Endothelial cell (in vitro differentiated cells): ENCODE data around the gene DISP3. TPM values are rescaled to one million over a fixed set of nuclear protein-coding genes. Genes with fewer than 3 reads are reported as not detected.

ENCODE experiments used
- DNase-seq: peaks from one replicate; pipeline ENCODE4 v3.0.0; 2021; ENCODE audit warnings: low spot score
- H3K27ac Mint-ChIP-seq: one replicate; pipeline ENCODE4 v1.8.0; 2021; ENCODE audit warnings: mixed read lengths, inconsistent platforms; ENCODE audit not compliant: unreplicated experiment
- H3K27me3 Mint-ChIP-seq: one replicate; pipeline ENCODE4 v1.8.0; 2021; ENCODE audit warnings: mild to moderate bottlenecking, moderate library complexity, mixed read lengths, inconsistent platforms; ENCODE audit not compliant: unreplicated experiment
- H3K36me3 Mint-ChIP-seq: one replicate; pipeline ENCODE4 v1.8.0; 2021; ENCODE audit warnings: mild to moderate bottlenecking, low read depth, mixed read lengths, inconsistent platforms; ENCODE audit not compliant: unreplicated experiment
- H3K4me1 Mint-ChIP-seq: one replicate; pipeline ENCODE4 v1.8.0; 2021; ENCODE audit warnings: mild to moderate bottlenecking, mixed read lengths, inconsistent platforms; ENCODE audit not compliant: unreplicated experiment
- H3K4me3 Mint-ChIP-seq: one replicate; pipeline ENCODE4 v1.8.0; 2021; ENCODE audit warnings: mild to moderate bottlenecking, mixed read lengths, inconsistent platforms; ENCODE audit not compliant: unreplicated experiment
- H3K9me3 Mint-ChIP-seq: one replicate; pipeline ENCODE4 v1.8.0; 2021; ENCODE audit warnings: mixed read lengths, inconsistent platforms; ENCODE audit not compliant: unreplicated experiment
- total RNA-seq: library from RNA; stranded (reverse); fragmentation: NEBNext Ultra II Directional; extraction: Animal tissue kit (Norgen Biotek cat#: 25700); gene quantifications from one replicate; pipeline ENCODE4 v1.2.1, GENCODE V29; 2021; ENCODE audit not compliant: unreplicated experiment
- TF ChIP-seq, protein P1 (sequence below): fragments of 200-600 bp; sonication (generic); IDR thresholded peaks from one replicate; pipeline ENCODE4 v1.5.0; 2021; ENCODE audit warnings: antibody characterized with exemption; ENCODE audit not compliant: unreplicated experiment

DISP3 gene
- total RNA-seq, 1 donor from 2014 or later: 1.6 TPM

DNA sequence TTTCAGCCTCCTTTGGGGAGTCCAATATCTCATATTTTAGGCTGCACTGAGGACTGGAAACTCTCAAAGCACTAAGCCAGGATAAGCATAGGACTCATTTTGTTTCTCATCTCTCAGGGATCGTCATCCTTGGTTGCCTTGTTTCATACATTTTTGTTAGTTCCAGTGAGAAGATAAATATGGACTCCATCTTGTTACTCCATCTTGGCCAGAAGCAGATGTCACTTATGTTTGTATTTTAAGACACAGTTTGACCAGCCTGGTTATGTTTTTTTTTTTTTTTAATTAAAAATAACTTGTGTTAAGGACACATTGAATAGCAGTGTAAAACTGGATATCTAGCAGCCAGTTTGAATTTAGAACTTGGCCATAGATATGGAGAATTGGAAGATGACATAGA, 34.7 kb downstream of the DISP3 start:
- Mint-ChIP-seq H3K36me3 (no peaks in the 10 kb centered on the region), H3K4me3 (no peak overlapping the region), H3K27ac (no peak overlapping the region), H3K27me3 (peaks cover 2% of the 10 kb centered on the region), H3K4me1 (peaks cover 3% of the 10 kb centered on the region), H3K9me3 (no peaks in the 10 kb centered on the region)
- no peak for DNase-seq
- TF ChIP-seq, protein P1, sequence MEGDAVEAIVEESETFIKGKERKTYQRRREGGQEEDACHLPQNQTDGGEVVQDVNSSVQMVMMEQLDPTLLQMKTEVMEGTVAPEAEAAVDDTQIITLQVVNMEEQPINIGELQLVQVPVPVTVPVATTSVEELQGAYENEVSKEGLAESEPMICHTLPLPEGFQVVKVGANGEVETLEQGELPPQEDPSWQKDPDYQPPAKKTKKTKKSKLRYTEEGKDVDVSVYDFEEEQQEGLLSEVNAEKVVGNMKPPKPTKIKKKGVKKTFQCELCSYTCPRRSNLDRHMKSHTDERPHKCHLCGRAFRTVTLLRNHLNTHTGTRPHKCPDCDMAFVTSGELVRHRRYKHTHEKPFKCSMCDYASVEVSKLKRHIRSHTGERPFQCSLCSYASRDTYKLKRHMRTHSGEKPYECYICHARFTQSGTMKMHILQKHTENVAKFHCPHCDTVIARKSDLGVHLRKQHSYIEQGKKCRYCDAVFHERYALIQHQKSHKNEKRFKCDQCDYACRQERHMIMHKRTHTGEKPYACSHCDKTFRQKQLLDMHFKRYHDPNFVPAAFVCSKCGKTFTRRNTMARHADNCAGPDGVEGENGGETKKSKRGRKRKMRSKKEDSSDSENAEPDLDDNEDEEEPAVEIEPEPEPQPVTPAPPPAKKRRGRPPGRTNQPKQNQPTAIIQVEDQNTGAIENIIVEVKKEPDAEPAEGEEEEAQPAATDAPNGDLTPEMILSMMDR: no peak

DNA sequence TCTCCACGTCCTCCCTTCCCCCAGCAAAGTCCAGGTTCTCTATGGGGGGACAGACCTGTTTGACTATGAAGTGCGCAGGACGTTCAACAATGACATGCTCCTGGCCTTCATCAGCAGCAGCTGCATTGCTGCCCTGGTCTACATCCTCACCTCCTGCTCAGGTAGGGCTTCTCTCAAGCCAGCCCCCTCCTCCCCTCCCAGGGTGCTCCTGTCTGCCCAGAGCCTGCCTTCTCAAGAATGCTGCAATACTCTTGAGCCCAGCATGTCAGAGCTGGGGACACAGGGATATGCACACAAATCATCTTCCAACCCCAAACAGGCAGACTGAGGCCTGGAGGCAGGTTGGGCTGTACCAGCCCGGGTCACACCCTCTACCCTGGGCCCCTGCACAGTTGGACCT, 35.4 kb downstream of the DISP3 start:
- H3K27ac Mint-ChIP-seq: no peak overlapping the region
- H3K36me3 Mint-ChIP-seq: no peaks in the 10 kb centered on the region
- peaks cover 4% of the 10 kb centered on the region for H3K27me3 Mint-ChIP-seq
- peaks cover 3% of the 10 kb centered on the region for H3K4me1 Mint-ChIP-seq
- no peak overlapping the region for H3K4me3 Mint-ChIP-seq
- H3K9me3 Mint-ChIP-seq: no peaks in the 10 kb centered on the region
- TF ChIP-seq, protein P1: no peak
- no peak for DNase-seq

DNA sequence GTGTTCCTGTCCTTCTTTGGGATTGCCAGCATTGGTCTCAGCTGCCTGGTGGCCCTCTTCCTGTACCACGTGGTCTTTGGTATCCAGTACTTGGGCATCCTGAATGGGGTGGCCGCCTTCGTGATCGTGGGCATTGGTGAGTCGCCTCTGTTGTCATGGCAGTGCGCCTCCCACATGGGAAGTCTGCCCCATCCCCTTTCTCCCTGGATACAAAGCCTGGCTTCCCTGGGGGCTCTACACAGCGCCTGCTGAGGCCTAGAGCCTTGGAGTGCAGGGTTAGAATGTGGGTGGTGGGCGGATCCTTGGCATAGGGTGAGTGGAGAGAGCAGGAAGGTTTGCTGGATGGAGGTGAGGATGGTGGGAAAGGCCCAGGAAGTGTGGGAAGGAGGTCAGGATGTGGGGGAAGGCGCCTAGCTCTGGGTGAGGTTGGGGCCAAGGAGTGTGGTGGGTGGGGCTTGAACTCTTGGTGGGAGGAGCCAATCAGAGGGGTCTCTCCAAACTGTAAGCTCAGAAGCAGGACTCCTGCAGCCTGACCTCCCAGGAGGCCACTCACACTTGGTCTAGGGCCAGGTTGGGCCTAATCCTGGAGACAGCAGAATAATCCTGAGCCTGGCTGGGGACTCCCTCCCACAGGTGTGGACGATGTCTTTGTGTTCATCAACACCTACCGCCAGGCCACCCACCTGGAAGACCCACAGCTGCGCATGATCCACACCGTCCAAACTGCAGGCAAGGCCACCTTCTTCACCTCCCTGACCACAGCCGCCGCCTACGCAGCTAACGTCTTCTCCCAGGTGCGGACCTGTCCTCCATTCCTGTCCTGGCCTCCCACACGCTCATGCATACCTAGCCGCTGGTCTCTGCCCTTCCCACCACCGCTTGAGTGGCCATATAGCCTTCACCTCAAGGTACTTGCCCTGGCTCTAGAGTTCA, 36.7 kb downstream of the DISP3 start:
- TF ChIP-seq, protein P1: no peak
- H3K36me3 Mint-ChIP-seq: no peaks in the 10 kb centered on the region
- no peak overlapping the region for H3K27ac Mint-ChIP-seq
- no peak overlapping the region for H3K4me3 Mint-ChIP-seq
- peaks cover 4% of the 10 kb centered on the region for H3K27me3 Mint-ChIP-seq
- H3K4me1 Mint-ChIP-seq: peaks cover 3% of the 10 kb centered on the region
- no peaks in the 10 kb centered on the region for H3K9me3 Mint-ChIP-seq
- DNase-seq: no peak

DNA sequence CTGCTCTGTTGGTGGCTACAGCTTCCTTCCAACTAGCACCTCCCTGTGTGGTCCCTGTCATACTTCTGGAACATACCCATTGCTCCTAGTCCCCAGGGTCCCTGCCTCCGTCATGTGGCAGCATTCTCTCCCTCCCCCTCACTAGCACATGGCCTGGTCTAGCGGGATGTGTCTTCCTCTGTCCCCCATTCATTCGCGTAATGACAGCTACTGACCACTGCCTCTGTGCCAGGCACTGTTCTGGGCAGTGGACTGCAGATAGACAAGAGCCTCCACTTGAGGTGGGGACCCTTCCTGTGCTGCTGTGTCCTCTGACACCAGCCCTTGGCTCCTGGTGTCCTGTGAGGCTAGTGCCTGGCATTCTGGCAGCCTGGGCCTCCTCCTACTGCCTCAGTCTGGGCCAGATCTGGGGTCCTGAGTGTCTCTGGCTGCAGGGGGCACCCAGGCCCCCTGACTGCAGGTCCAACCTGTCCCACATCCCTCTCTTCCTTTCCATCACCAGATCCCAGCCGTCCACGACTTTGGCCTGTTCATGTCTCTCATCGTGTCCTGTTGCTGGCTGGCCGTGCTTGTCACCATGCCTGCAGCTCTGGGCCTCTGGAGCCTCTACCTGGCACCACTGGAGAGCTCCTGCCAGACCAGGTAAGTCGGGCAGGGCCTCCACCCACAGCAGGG, 38.1 kb downstream of the DISP3 start:
- H3K27ac Mint-ChIP-seq: no peak overlapping the region
- no peaks in the 10 kb centered on the region for H3K36me3 Mint-ChIP-seq
- DNase-seq: no peak
- no peak overlapping the region for H3K4me3 Mint-ChIP-seq
- peaks cover 3% of the 10 kb centered on the region for H3K4me1 Mint-ChIP-seq
- TF ChIP-seq, protein P1: no peak
- H3K9me3 Mint-ChIP-seq: no peaks in the 10 kb centered on the region
- H3K27me3 Mint-ChIP-seq: peaks cover 7% of the 10 kb centered on the region
